Brain pericyte (primary cell): ENCODE measurements around the gene EPHB1.

ENCODE experiments used
- DNase-seq: peaks from one replicate; pipeline ENCODE4 v3.0.0-alpha.2; 2012; ENCODE audit warnings: low read depth, low spot score

EPHB1 gene

DNA sequence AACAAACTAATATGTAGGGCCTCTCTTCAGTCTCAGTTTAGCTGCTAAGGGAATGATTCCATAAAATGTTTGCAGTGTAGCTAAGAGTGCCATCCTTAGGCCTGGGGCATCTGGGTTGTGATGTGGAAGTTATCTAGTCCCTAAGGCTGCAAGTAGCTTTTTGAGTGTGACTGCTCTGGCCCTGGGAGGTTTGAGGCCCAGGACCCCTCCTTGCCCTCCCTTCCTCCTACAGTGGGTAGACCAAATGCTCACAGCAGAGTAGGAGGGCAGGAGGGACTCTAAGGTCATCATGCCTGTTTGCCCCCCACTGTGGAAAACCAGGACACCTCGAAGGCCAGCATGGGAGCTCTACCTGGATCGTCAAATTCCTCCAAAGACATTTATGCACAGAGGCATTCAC, 115.0 kb downstream of the EPHB1 start:
- DNase-seq: no peak

DNA sequence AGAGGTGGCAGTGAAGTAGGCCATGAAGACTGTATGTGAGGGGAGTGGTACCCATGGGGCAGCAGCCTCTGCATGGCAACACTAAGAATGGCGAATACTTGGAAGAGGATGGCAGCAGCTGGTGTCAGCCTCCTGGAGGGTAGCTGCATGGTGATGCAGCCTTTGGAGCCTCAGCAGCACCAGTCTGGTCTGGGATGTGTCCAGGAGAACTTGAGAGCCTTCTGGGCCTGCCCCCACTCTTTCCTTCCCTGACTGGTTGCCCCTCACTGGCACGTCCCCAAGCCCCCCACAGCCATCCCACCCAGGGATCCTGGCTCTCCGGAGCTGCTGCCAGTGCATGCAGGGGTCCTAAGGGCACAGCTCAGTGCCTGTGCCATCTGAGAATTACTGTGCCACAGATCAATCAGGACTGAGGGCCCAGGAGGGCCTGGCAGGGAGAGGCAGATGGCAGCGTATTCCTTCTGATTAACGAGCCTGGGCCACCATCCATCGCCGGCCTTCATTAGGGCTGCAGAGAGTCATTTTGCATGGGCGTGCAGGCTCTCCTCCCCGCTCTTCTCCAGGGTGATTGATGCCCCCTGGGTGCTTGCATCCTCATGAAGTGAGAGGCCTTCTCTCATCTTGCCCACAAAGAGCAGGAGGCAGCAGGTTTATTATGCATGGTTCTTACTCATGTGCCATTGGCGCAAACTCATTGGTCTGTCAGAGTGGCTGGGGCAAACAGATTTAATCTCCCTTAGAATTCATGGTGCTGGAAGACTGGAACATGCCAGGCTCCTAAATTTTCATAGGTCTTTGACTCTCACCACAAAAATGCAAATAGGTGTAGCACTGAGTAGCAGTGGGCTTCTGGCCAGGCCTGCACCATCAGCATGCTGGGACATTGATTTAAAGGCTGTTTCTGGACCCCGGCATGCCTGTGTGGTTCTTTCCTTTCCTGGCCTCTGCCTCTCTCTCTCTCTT, 116.8 kb downstream of the EPHB1 start:
- no peak for DNase-seq

DNA sequence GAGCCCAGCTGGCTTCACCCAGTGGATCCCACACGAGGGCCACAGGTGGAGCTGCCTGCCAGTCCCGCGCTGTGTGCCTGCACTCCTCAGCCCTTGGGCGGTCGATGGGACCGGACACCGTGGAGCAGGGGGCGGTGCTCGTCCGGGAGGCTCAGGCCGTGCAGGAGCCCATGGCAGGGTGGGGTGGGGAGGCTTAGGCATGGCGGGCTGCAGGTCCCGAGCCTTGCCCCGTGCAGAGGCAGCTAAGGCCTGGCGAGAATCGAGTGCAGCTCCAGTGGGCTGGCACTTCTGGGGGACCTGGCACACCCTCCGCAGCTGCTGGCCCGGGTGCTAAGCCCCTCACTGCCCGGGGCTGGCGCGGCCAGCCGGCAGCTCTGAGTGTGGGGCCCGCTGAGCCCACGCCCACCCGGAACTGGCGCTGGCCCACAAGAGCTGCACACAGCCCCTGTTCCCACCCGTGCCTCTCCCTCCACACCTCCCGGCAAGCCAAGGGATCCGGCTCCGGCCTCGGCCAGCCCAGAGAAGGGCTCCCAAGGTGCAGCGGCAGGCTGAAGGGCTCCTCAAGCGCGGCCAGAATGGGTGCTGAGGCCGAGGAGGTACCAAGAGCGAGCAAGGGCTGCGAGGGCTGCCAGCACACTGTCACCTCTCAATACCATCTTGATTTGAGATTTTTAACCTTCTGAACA, 121.4 kb downstream of the EPHB1 start:
- no peak for DNase-seq

DNA sequence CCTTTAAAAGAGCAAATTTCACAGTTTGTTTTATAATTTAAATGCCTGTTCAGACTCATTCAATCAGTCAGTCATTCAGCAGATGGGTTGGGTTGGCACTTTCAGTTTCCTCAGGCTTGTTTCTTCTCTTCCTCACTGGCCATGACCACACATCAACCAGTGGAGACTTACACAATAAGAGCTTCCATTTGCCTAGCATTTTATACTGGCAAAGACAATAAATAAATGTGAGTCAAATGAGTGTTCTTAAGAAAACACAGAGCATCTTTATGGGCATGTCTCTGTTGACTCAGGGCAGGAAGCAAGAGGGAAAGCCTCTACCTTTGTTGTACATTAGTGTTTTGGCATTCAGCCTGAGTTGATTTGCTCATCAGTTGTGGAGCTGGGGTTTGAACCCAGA, 122.6 kb downstream of the EPHB1 start:
- DNase-seq: no peak

DNA sequence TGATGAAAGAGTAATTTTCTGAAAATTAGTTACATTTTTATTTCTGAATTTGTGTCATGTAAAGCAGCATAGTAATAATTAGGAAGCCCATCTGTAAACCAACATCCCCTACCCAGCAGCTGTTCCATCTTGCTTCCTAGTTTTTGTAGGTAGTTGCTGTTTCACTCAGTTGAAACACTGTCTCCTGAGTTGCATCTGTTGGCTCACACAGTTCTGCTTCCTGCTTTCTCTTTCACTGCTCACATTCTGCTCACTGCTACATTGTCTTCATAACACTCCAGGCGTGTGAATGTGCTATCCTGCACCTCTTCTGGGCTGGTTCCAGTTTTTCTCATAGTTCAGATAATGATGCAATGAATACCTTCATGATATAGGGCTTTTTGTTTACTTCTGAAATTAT, 123.4 kb downstream of the EPHB1 start:
- DNase-seq: no peak

DNA sequence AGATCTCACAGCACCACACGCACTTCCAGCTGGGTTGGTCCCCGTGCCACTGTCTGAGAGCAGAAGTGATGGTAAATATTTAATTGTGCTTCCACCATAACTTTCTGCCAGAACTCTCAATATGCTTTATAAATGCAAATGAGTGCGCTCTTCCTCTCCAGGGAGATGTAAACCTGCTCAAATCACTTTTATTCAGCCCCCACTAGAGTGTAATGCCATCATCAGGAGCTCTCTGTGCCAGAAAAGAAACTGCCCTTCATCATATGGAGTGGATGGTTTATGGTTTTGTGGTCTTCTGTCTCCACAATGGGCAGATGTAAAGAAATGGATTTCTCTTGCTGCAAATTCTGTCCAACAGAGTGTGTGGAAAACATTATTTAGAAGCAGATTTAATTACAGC, 127.0 kb downstream of the EPHB1 start:
- no peak for DNase-seq

DNA sequence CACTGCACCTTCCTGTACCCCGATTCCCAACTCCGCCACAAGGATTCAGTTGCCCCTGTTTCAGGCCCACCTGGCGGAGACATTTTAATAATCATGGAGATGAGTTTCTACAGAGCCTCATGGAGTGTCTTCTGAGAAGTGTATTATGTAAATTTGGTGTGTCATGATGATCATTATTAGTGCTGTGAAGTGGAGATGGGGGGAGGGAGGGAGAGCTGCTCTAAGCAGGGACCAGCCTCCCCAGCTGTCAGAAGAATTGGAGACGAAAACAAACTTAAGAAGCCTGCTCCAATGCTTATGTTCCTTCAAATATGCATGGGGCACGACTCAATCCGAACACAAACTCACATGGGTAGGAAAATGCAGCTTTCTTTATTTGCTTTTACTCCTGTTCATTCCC, 127.8 kb downstream of the EPHB1 start:
- no peak for DNase-seq

DNA sequence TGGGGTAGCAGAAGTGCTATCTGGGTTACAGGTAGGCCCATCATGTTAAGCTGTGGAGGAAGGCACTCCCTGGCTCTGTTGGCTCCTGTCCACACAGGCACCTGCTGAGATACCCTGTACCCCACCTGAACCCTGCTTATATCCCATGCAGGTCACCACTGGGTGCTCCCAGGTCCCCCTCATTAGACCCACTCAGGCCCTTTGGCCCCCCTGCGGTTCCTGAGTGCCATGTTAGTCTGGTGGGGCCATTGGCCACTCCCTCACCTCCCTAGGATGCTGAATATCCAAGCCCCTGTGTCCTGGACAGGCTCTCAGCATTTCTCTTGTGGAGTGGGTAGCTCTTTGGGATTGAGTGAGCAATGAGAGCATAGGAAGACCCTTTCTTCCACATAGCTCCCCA, 128.2 kb downstream of the EPHB1 start:
- DNase-seq: no peak

DNA sequence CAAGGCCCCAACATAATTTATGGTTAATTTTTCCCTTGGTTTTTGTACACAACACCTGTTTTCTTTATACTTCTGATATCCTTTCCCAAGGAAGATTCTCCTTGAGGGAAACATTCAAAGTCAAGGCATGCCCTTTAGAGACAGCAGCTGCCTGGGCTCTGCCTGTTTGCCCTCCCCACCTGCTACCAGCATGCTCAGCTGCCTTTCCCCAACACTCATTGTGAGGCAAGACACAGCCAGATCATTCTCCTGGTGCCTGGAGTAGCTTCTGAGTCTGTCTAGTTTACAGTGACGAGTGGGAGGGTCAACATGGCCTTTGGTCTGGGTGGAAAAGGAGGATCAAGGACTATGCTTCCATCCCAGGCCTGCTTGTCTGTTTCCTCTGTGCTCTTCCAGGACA, 132.5 kb downstream of the EPHB1 start:
- no peak for DNase-seq

DNA sequence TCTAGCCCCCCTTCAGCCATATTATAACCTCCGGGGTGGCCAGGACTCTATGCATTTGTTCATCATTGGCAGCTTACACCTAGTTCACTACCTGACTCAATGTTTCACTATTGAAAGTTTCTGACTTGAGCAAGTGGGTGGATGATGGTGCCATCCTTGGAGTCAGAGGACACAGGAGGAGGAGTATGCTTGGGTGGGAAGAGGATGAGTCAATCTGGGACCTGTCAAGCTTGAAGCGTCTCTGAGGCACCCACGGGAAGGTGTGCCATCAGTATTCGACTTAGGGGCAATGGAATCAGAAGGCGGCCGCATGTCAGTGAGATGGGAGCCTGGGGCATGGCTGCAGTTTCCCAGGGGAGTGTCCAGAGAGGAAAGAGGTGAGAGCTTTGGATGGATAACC, 133.3 kb downstream of the EPHB1 start:
- DNase-seq: no peak

DNA sequence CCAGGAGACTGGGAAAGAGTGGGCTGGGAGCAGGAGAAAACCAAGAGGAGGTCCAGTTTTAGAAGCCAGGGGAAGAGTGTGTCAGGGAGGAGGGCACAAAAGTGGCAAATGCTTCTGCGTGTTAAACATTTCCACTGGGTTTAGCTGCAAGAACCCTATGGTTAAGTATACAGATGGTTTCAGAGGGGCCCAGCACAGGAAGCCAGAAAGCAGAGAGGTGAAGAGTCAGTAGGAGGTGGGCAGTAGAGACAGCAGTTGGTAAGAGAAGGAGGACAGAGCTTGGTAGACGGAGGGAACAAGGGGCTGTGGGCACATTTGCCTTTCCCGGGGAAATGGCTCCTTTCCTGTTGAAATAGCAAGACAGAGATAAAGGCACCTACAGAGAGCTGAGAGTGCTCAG, 133.8 kb downstream of the EPHB1 start:
- DNase-seq: no peak

DNA sequence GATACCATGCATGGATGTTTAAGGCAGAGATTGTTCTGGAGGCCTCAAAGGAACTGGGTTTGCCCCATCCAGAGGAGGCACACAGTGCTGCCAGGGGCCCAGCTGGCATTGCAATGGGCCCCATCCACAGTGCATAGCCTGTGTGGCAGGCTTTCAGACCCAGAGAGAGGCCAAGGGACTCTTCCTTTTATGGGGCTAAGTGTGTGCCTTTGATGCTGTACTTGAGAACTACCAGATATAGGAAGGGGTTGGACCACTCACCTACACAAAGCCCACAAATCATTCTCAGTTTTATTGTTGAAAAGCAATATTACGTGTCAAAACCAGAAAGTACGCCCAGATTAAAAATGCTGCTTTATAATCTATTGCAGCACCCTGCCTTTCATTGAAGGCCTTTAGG, 134.9 kb downstream of the EPHB1 start:
- DNase-seq: no peak

DNA sequence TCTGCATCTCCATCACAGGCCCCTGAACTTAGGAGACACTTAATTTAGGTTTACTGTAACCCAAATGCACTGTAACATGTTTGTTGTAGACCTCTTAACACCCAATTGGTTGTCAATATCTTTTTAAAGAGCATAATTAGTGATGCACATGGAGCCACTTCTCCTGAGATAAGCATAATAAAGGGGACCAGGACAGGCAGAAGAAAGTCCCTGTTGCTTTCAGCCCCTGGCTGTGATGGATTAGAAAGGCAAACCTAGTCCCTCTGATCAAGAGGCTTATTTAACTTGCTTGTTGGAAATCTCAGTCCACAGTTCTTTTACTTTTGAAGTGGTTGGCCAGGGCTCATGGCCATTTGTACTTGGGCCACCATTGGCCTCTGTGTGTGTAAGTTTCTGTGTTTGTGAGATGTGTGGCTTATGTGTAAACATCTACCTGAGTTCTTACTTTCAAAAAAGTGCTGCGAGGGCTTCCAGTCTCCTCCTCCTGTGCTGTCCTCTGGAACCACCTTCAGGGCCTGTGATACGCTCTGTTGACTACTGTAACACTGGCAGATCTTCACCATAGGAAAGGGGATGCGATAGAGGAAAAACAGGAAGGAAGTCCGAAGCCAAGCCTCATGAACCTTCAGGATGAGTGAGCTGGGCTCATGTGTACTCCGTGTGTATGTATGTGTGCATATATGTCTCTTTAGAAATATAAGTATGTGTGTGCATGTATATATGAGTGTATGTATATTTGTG, 136.2 kb downstream of the EPHB1 start:
- no peak for DNase-seq

DNA sequence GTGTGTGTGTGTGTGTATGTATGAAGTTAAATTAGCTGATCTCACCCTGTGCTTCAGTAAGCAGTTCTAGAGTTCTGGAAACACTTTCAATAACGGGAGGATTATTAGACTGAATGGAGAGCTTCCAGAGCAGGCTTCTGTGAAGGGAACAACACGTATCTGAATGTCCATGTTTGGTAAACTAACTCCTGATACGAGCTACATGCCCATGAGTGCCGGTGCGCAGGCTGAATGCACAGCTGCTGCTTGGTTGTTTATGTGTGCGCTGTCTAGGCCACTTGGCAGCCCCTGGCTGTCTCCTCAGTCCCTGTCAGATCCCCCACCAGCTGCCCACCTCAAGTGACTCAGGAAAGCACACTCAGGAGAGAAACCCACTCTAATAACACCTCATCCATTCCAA, 137.0 kb downstream of the EPHB1 start:
- no peak for DNase-seq

DNA sequence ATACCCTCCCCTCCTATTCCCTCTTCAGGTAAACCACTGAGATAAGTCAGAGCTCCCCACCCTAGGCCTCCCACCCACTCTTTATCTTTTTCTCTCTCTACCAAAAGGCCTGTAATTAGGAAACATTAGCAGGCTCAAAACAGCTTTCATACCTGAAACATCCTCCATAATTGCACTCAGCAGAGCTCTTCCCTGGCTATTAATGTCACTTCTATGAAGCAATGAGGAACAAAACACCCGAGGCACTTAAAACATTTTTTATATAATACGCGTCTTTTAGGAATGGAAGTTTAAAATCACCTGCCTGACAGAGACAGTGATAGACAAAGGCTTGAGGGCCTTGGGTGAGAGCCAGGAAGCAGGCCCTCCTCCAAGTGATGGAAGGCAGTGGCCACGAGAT, 138.9 kb downstream of the EPHB1 start:
- no peak for DNase-seq

DNA sequence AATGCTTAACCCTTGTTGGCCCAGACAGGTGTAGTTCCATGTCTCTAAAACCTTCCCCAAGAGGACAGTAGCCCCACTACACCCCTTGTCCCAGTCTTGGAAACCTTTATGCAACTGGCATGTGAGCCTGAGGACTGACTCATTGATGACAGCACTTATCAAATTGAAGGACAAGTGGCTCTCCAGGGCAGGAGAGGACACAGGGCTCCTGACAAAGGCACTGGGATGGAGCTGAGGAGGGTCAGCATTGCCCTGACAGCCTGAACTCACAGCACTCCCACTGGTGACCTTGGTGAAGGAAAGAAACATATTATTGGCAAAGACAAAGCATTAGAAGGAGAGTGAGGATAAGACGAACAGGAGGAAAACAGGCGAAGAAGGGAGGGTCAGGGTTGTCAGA, 139.9 kb downstream of the EPHB1 start:
- DNase-seq: no peak

DNA sequence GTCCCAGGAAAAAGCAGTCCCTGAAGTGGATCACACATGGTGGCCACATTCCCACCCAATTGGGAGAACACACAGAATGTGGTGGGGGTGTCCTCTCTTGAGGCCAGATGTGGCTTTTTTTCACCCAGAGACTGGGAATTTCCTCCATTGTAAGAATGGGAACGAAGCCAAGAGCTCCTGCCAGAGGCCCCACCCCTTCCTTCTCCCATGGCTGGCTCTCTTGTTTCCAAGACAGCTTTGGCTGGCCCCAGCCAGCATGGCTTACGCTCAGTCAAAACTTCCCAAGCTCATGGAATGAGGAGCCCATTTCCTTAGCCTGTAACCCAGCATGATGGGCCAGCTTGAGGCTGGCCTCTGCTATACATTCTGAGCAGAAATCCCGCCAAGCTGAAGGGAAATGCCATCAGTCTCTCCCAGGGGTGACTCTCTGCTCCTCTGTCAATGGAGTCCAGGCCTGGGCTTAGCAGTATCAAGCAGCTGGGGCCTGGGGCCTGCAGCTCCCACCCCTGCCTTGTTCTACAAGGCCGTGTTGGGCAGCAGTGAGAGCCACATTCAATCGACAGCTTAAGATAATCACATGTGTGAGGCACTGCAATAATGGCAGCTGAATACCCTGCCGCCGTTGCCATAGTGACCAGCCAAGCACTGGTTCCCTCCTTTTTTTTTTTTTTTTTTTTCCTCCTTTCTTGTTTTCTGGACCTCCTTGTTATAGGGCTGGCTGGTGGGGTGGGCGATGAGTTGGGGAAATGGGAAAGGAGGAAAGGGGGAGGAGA, 142.4 kb downstream of the EPHB1 start:
- DNase-seq: no peak

DNA sequence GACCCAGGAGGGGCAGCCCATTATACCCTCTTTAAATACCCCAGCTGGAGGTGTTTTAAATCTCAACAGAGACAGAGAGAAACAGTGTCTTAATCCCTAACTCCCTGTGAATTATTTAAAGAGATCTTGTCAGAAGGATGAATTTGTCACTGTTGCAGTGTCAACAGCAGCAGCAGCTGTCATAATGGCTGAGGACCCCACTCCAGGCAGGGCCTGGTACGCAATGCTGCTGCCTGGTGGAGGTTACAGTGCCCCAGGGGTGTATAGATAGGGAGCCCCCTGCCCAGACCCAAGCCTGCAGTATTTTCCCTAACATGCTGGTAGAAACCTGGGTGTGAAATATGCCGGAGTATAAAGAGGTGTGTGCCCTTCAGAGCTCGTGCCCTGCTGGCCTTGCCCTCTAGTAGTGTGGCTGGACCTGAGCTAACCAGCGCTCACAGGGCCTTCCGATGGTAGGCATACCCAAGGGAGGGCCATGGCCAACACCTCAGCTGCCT, 143.0 kb downstream of the EPHB1 start:
- DNase-seq: no peak

DNA sequence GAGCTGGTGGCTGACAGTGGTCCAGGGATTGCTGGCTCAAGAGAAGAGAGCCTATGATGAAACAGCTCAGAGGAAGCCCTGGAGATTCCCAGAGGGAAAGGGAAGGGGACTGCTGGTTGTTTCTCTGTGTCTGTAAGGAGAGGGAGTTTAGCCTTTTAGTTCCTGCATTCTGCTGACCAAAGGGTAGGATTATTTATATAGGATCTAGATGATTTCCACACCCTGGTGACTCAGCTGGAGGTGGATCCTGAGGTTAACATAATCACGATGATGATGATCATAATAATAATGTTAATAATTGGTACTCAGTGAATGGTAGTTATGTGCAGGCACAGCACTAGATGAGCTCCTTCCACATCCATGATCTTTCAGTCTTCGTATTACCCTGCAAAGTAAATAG, 144.9 kb downstream of the EPHB1 start:
- DNase-seq: no peak

DNA sequence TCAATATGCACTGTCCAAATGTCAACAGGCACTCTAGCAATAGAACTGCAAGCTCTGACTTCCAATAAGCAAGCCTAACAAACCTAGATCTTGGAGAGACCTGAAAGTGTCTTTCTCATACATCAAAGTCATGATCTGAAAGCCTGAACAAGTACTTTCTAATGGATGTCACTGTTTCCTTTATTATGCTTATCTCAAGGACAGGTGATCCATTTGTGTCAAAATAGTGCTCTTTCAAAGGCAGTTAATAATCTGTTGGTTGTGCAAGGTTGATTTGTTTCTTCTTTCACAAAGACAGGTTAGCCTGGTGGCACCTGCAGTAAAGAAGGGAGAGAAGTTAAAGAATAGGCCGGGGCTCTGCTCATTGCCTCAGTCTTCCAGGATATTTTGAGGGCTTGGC, 146.8 kb downstream of the EPHB1 start:
- no peak for DNase-seq

DNA sequence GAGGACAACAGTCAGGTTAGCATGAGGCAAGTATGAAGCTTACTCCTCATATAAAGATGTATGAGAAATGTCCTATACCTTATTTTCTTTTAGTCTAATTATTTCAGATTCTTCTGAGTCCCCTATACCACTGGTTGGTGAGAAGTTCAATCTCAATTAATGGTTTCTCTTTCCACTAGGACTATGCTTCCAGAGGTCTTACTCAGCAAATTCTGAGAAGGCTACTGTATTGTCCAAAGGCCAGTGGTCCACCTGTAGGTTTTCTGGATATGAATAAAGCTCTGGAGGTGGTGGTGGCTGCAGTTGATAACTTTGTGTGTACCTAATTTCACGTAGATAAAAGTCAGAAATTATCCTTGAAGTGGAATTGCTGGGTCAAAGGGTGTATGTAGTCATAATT, 149.4 kb downstream of the EPHB1 start:
- DNase-seq: no peak

DNA sequence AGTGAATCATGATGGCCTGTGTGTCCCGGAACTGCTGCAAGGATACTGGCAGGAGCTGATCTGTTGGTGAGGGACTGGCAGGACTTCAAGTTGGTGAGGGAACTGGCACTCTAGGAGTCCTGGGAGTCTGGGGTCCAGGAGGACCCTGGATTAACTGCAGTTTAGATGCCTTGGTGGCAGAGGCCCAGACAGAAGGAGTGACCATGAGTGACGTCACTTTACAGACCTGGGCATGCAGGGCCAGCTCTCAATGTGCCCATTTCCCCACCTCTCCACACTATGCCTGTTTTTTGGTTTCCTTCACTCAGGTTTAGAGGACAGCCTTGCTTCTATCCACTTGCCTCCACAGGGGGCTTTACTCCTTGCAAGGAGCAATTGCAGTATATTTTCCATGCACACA, 154.1 kb downstream of the EPHB1 start:
- no peak for DNase-seq
